ENCODE measurements around the gene NFIC.
"Not testable (repeated sequence)": the region's sequence is repeated elsewhere in the genome, so short reads cannot be mapped to it uniquely, and the experiment has no call there.

Gene NFIC

GRCh38 chr19:3420909-3421619 is 54.7 kb downstream of the NFIC start:
- no peak for TF ChIP-seq ZFX (IDR thresholded peaks at IDR 0.05; ENCODE audit: borderline replicate concordance)
- TF ChIP-seq, protein P1, sequence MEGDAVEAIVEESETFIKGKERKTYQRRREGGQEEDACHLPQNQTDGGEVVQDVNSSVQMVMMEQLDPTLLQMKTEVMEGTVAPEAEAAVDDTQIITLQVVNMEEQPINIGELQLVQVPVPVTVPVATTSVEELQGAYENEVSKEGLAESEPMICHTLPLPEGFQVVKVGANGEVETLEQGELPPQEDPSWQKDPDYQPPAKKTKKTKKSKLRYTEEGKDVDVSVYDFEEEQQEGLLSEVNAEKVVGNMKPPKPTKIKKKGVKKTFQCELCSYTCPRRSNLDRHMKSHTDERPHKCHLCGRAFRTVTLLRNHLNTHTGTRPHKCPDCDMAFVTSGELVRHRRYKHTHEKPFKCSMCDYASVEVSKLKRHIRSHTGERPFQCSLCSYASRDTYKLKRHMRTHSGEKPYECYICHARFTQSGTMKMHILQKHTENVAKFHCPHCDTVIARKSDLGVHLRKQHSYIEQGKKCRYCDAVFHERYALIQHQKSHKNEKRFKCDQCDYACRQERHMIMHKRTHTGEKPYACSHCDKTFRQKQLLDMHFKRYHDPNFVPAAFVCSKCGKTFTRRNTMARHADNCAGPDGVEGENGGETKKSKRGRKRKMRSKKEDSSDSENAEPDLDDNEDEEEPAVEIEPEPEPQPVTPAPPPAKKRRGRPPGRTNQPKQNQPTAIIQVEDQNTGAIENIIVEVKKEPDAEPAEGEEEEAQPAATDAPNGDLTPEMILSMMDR (IDR thresholded peaks at IDR 0.05): no peak
- H3K27ac ChIP-seq: no peak overlapping the region

DNA sequence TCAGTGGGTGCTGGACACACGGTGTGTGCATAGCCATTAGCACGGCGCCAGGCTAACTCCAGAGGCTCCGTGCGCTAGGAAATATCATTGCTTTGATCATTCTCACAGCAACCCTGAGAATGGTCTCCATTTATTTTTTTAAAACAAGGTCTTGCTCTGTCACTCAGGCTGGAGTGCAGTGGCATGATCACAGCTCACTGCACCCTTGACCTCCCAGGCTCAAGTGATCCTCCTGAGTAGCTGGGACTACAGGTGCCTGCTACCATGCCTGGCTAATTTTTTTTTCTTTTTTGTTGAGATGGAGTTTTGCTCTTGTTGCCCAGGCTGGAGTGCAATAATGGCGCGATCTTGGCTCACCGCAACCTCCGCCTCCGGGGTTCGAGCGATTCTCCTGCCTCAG is 55.3 kb downstream of the NFIC start:
- H3K27ac ChIP-seq: not testable (repeated sequence)

DNA sequence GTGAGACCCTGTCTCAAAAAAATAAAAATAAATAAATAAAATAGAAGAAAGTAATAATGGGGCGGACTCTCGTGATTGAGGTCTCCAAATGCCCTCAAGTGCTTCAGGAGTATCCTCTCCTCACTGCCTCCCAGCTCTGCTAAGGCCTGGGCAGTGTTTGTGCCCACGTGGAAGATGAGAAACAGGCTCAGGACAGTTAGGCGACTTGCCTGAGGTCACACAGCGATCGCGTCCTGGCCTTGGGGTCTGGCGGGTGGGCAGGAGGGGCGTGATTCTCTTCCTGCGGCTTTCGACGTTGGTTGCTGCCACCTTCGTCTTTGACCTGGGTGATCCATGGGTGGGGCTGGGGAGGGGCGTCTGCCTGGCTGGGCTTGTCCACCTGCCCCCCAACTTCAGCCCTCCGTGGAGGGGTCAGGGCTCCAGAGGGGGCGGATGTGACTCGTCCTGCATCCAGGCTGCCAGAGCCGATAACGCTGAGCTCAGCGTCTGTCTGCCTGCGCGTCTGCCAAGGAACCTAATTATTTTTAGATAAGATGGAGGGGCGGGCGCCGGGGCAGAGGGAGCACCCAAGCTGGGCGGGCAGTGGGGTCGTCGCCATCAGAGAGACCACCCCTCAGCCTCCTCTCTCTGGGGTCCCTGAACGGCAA is 56.9 kb downstream of the NFIC start:
- H3K27ac ChIP-seq: no peak overlapping the region
- no peak for TF ChIP-seq ZFX (IDR thresholded peaks at IDR 0.05; ENCODE audit: borderline replicate concordance)

DNA sequence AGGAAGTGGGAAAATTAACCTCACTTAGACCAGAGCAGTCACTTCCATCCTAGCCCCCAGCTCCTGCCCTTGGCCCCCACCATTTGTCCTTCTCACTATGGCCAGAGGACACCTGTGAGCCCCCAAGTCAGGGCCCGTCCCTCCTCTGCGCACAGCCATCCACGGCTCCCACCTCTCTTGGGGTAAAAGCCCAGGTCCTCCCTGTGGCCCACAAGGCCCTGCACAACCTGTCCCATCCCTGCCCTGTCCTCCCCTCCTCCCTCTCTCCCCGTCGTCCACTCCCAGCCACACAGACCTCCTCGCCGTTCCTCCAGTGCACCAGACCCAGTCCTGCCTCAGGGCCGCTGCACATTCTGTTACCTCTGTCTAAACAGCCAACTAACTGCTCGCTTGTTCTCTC is 60.0 kb downstream of the NFIC start:
- peak overlapping the region; percentile 96; the same call in 1 of the 2 replicates for H3K27ac ChIP-seq
- TF ChIP-seq, protein P1 (IDR thresholded peaks at IDR 0.05): no peak
- TF ChIP-seq ZFX (IDR thresholded peaks at IDR 0.05; ENCODE audit: borderline replicate concordance): no peak

DNA sequence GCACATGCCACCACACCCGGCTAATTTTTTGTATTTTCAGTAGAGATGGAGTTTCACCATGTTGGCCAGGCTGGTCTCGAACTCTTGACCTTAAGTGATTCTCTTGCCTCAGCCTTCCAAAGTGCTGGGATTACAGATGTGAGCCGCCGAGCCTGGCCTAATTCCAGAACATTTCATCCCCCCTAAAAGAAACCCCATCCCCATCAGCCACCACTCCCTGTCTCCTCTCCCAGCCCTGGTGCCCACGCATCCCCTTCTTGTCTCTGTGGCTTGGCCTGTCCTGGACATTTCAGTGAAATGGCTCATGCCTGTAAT is 63.9 kb downstream of the NFIC start:
- H3K27ac ChIP-seq: peak overlapping the region; percentile 96

DNA sequence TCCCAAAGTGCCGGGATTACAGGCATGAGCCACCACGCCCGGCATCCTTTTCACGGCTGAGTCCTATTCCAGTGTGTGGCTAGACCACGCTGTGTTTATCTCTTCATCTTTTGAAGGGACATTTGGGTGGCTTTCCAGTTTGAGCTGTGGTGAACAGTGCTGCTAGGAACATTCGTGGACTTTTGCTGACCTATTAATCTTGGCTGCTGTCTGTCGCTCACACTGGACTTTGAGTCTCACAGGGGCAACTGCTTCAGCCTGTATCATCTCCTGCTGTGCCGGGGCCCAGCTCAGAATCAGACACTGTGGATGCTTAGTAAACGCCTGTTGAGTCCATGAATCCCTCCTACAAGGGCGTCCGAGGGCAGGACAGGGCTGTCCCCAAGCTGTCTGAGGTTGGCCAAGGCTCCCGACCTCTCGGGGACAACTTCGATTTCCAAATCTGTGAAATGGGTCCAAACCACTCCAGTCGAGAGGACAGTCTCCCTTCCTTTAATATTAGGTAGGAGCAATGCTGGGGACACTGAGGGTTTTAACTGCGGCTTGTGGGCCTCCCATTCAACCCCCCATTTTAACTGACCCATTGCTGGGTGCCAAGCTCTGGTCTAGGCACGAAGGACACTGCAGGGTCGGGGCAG is 65.5 kb downstream of the NFIC start:
- TF ChIP-seq ZFX (IDR thresholded peaks at IDR 0.05; ENCODE audit: borderline replicate concordance): no peak
- TF ChIP-seq, protein P1 (IDR thresholded peaks at IDR 0.05): no peak
- H3K27ac ChIP-seq: peak overlapping the region; percentile 96

GRCh38 chr19:3433313-3433712 is 66.9 kb downstream of the NFIC start:
- TF ChIP-seq ZFX (IDR thresholded peaks at IDR 0.05; ENCODE audit: borderline replicate concordance): no peak
- no peak overlapping the region for H3K27ac ChIP-seq

DNA sequence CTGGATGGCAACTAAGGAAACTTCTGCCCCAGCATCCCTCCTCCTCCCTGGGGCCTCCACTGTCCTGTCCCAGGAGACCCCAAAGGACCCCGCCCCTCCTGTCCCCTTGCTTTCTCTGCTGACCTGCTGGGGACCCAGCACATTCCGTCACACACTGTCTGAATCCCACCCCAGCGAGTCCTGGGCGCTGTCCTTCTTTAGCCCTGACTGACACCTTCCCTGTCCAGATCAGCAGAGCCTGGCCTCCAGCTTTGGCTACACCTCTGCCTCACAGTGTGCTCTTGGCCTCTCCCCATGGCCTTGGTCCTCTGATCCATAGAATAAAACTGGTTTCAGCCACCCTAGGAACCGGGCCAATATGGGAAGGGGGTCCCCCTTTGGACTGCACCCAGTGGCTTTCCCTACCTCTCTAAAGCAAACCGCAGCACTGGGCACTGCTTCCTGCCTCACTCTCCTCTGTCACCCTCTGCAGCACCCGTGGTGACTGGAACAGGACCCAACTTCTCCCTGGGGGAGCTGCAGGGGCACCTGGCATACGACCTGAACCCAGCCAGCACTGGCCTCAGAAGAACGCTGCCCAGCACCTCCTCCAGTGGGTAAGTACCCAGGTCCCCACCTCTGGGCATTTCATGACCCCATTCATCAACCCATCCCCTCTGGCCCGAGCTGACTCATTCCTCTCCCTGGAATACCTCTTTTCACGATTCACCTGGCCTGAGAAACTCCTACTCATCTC is 67.6 kb downstream of the NFIC start:
- TF ChIP-seq ZFX (IDR thresholded peaks at IDR 0.05; ENCODE audit: borderline replicate concordance): no peak
- TF ChIP-seq, protein P1 (IDR thresholded peaks at IDR 0.05): no peak
- H3K27ac ChIP-seq: peak overlapping the region; percentile 78
